Osteocyte (in vitro differentiated cells): ENCODE results near the gene PCF11. TPM values are rescaled to one million over a fixed set of nuclear protein-coding genes. Genes with fewer than 3 reads are reported as not detected.

Source experiments
- DNase-seq: peaks from one replicate; pipeline ENCODE4 v3.0.0; 2021; ENCODE audit warnings: mixed read lengths; ENCODE audit not compliant: unreplicated experiment; ENCODE audit errors: extremely low spot score
- H3K27ac Mint-ChIP-seq: one replicate; pipeline ENCODE4 v1.8.0; 2021; ENCODE audit warnings: mild to moderate bottlenecking, mixed read lengths; ENCODE audit not compliant: unreplicated experiment
- H3K27me3 Mint-ChIP-seq: one replicate; pipeline ENCODE4 v1.8.0; 2021; ENCODE audit warnings: mixed read lengths; ENCODE audit not compliant: unreplicated experiment
- H3K36me3 Mint-ChIP-seq: one replicate; pipeline ENCODE4 v1.8.0; 2021; ENCODE audit warnings: mixed read lengths; ENCODE audit not compliant: unreplicated experiment
- H3K4me1 Mint-ChIP-seq: one replicate; pipeline ENCODE4 v1.8.0; 2021; ENCODE audit warnings: mixed read lengths; ENCODE audit not compliant: unreplicated experiment
- H3K4me3 Mint-ChIP-seq: one replicate; pipeline ENCODE4 v1.8.0; 2021; ENCODE audit warnings: mild to moderate bottlenecking, moderate library complexity, mixed read lengths; ENCODE audit not compliant: unreplicated experiment
- H3K9me3 Mint-ChIP-seq: one replicate; pipeline ENCODE4 v1.8.0; 2021; ENCODE audit warnings: mixed read lengths; ENCODE audit not compliant: unreplicated experiment
- CTCF ChIP-seq: fragments of 200-600 bp; sonication (generic); IDR thresholded peaks from 2 replicates; pipeline ENCODE4 v1.5.0; 2021; ENCODE audit warnings: antibody characterized with exemption, mild to moderate bottlenecking, moderate library complexity
- total RNA-seq: library from RNA; stranded (reverse); gene quantifications from 2 replicates; pipeline ENCODE4 v1.2.1, GENCODE V29; 2021

Gene PCF11
- total RNA-seq, 1 donor from 2014 or later, result 66.6 TPM

DNA sequence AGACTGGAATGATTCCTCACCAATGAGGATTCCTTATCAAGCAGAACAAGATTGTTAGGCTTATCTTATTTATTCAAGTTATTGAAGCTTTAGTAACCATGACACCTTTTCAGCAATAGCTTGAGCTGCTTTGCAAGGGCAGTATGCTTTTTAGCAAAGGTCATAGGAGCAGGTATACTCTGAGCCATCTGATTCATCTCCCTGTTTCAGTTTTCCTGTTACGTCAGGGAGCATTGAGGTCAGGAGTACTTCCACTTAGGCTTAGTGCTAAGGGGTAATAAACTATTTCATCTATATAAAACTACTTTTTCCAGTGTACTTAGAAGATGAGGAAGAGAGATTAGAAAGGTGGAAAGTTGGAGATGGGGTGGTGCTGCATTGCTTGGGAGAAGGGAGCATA is 18.9 kb downstream of the PCF11 start:
- H3K9me3 Mint-ChIP-seq, result no peaks in the 10 kb centered on the region
- peaks cover 32% of the 10 kb centered on the region for H3K36me3 Mint-ChIP-seq
- no peaks in the 10 kb centered on the region for H3K27me3 Mint-ChIP-seq
- no peak overlapping the region for H3K4me3 Mint-ChIP-seq
- H3K4me1 Mint-ChIP-seq, result peaks cover 17% of the 10 kb centered on the region
- no peak for TF ChIP-seq CTCF
- no peak overlapping the region for H3K27ac Mint-ChIP-seq
- no peak for DNase-seq

GRCh38 chr11:83181815-83182214 is 24.9 kb downstream of the PCF11 start:
- TF ChIP-seq CTCF, result no peak
- H3K4me1 Mint-ChIP-seq, result no peaks in the 10 kb centered on the region
- H3K36me3 Mint-ChIP-seq, result peaks cover 50% of the 10 kb centered on the region
- no peak overlapping the region for H3K27ac Mint-ChIP-seq
- H3K27me3 Mint-ChIP-seq, result no peaks in the 10 kb centered on the region
- H3K9me3 Mint-ChIP-seq, result no peaks in the 10 kb centered on the region
- DNase-seq, result no peak
- H3K4me3 Mint-ChIP-seq, result no peak overlapping the region

DNA sequence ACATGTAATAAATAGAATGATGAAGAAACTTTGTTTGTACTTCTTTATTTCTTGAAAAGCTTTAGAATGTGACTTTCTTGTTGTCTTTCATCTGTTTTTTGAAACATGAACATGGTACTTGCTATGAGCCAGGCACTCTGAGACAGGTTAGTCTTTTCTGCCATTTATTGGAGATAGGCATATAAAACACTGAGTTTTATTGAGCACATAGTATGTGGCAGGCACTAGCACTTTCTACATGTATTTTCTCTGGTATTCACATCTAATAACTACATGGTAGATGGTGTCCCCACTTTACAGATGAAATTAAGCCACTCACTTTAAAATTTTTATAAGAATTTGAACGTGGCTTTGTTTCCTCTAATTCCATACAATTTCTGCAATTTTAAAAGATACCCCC is 28.8 kb downstream of the PCF11 start:
- Mint-ChIP-seq H3K27me3 (no peaks in the 10 kb centered on the region), H3K36me3 (peaks cover 47% of the 10 kb centered on the region), H3K9me3 (no peaks in the 10 kb centered on the region), H3K27ac (no peak overlapping the region), H3K4me1 (no peaks in the 10 kb centered on the region), H3K4me3 (no peak overlapping the region)
- no peak for DNase-seq
- no peak for TF ChIP-seq CTCF

DNA sequence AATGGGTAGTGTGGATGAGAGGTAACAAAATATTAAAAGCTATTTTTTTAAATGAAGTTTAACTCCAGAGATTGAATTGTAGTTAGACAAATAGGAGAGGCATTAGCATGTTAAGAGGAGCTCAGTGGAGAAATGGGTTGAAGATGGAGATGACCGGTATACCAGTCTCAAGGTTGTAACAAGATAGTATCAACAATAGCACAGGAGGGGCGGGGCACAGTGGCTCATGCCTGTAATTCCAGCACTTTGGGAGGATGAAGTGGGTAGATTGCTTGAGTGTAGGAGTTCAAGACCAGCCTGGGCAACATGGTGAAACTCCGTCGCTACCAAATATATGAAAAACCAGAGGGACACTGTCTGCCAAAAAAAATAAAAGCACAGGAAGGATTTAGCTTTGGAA is 30.5 kb downstream of the PCF11 start:
- Mint-ChIP-seq H3K4me1 (peaks cover 4% of the 10 kb centered on the region), H3K9me3 (no peaks in the 10 kb centered on the region), H3K36me3 (peaks cover 47% of the 10 kb centered on the region), H3K4me3 (no peak overlapping the region), H3K27ac (peak overlapping the region; percentile 27), H3K27me3 (no peaks in the 10 kb centered on the region)
- no peak for DNase-seq
- no peak for TF ChIP-seq CTCF

DNA sequence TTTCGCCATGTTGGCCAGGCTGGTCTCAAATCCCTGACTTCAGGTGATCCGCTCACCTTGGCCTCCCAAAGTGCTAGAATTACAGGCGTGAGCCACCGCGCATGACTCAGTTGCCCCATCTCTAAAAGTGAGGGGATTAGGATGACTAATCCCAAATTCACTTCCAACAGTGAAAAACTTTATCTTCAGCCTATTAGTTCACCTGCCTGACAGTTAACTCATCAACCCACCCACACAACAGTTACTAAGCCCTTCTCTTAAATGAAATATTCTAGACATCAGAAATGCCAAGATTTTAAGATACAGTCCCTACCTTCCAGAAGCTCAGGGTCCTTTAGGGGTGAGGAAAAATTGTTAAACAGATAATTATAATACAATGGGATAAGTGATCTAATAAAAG is 34.6 kb downstream of the PCF11 start:
- Mint-ChIP-seq H3K27me3 (no peaks in the 10 kb centered on the region), H3K4me1 (peaks cover 31% of the 10 kb centered on the region), H3K36me3 (peaks cover 23% of the 10 kb centered on the region), H3K4me3 (no peak overlapping the region), H3K9me3 (no peaks in the 10 kb centered on the region), H3K27ac (peak overlapping the region; percentile 16)
- no peak for TF ChIP-seq CTCF
- DNase-seq, result no peak
